GM12878 (cell line): ENCODE results near the gene MYO9B. TPM values are rescaled to one million over a fixed set of nuclear protein-coding genes. Genes with fewer than 3 reads are reported as not detected.

Experiments used
- ATAC-seq: fragments of 200-7000 bp; cut with Tn5 transposase; 3 replicates; pipeline ENCODE4 v1.9.1; 2020; ENCODE audit warnings: mild to moderate bottlenecking, moderate library complexity
- BruUV-seq: library from RNA; stranded (reverse); fragments of 400-500 nt; replicated peaks from 2 replicates; lab custom pipeline; 2021; lab: Mats Ljungman, UMichigan
- CTCF ChIA-PET: fragments of 300-600 bp; sonication (Branson Sonifier 250); formaldehyde crosslinking; extraction: SDS; loops from one replicate; lab custom pipeline; 2021; ENCODE audit warnings: inconsistent platforms; lab: Yijun Ruan, JAX
- POLR2A ChIA-PET: fragments of 350-600 bp; formaldehyde crosslinking; extraction: SDS; loops from one replicate; lab custom pipeline; 2021; ENCODE audit warnings: inconsistent platforms; lab: Charles Lee
- RAD21 ChIA-PET: fragments of 300-600 bp; sonication (Branson Sonifier 250); formaldehyde crosslinking; loops from one replicate; lab custom pipeline; 2023; ENCODE audit warnings: antibody characterized with exemption; ENCODE audit not compliant: unreplicated experiment; lab: Charles Lee
- SMC1A ChIA-PET: fragments of 300-600 bp; sonication (Branson Sonifier 250); formaldehyde crosslinking; loops from one replicate; lab custom pipeline; 2023; ENCODE audit not compliant: unreplicated experiment, uncharacterized antibody; lab: Charles Lee
- DNase-seq: peaks from one replicate; pipeline ENCODE4 v3.0.0-alpha.2; 2011; ENCODE audit warnings: low read depth, low spot score
- FAIRE-seq: peaks from 3 replicates; lab custom pipeline; 2011; peaks lifted over from hg19 to GRCh38; lab: Jason Lieb, UNC
- H2AFZ ChIP-seq: 2 replicates; pipeline ENCODE4 v1.6.0; 2011; ENCODE audit warnings: low read depth, low read length, control low read depth; ENCODE audit not compliant: control insufficient read depth
- H3K27ac ChIP-seq: 2 replicates; pipeline ENCODE4 v1.5.1; 2011; ENCODE audit warnings: control low read depth; ENCODE audit not compliant: control insufficient read depth, insufficient read depth
- H3K27me3 ChIP-seq, 2 experiments: replicated peaks in 1 of 2; 2 replicates each; pipeline versions ENCODE4 v1.6.0 to v1.6.1; 2011; ENCODE audit warnings: low read length in 1 of 2; ENCODE audit not compliant: control insufficient read depth in 2 of 2, insufficient read depth in 2 of 2
- H3K36me3 ChIP-seq, 2 experiments: 2 replicates each; pipeline ENCODE4 v1.5.1; 2011; ENCODE audit warnings: low read length in 1 of 2; ENCODE audit not compliant: control insufficient read depth in 2 of 2, insufficient read depth in 2 of 2
- H3K4me1 ChIP-seq: 2 replicates; pipeline ENCODE4 v1.6.1; 2011; ENCODE audit warnings: mild to moderate bottlenecking, low read length, moderate library complexity, mixed read lengths; ENCODE audit not compliant: control insufficient read depth, insufficient read depth
- H3K4me2 ChIP-seq: 2 replicates; pipeline ENCODE4 v1.6.0; 2011; ENCODE audit warnings: control low read depth; ENCODE audit not compliant: control insufficient read depth, insufficient read depth
- H3K4me3 ChIP-seq: fragments of 200-600 bp; sonication (generic); 2 replicates; pipeline ENCODE4 v1.5.1; 2016
- H3K79me2 ChIP-seq: 2 replicates; pipeline ENCODE4 v1.6.0; 2011; ENCODE audit warnings: low read length; ENCODE audit not compliant: control insufficient read depth, insufficient read depth
- H3K9ac ChIP-seq: 2 replicates; pipeline ENCODE4 v1.8.0; 2011; ENCODE audit warnings: low read length, control low read depth, mixed read lengths; ENCODE audit not compliant: control insufficient read depth, insufficient read depth
- H3K9me3 ChIP-seq: replicated peaks from 3 replicates; pipeline ENCODE4 v1.5.1; 2011; ENCODE audit warnings: mild to moderate bottlenecking, low read length; ENCODE audit not compliant: control insufficient read depth, insufficient read depth
- H4K20me1 ChIP-seq: 2 replicates; pipeline ENCODE4 v1.6.0; 2011; ENCODE audit not compliant: control insufficient read depth, insufficient read depth
- ATF3 ChIP-seq: IDR thresholded peaks from 2 replicates; pipeline ENCODE4 v1.6.1; 2011; ENCODE audit warnings: low read depth, mild to moderate bottlenecking, low read length, moderate library complexity, borderline replicate concordance; ENCODE audit errors: extremely low read depth
- DPF2 ChIP-seq: fragments of 450-650 bp; IDR thresholded peaks from 2 replicates; pipeline ENCODE4 v1.6.1; 2017; ENCODE audit warnings: mild to moderate bottlenecking
- EGR1 ChIP-seq, 2 experiments: IDR thresholded peaks; 1 replicate in 1 of 2; 2 replicates in 1 of 2; pipeline ENCODE4 v1.6.1; 2011 to 2012; ENCODE audit warnings: low read depth in 2 of 2, low read length in 2 of 2, borderline replicate concordance in 1 of 2, mild to moderate bottlenecking in 1 of 2, moderate library complexity in 1 of 2
- HCFC1 ChIP-seq: fragments of 150-350 bp; IDR thresholded peaks from 2 replicates; pipeline ENCODE4 v1.6.1; 2014; ENCODE audit warnings: low read length
- HSF1 ChIP-seq: fragments of 150-350 bp; IDR thresholded peaks from 2 replicates; pipeline ENCODE4 v1.6.1; 2014; ENCODE audit warnings: mild to moderate bottlenecking, low read depth, low read length
- TAF1 ChIP-seq: IDR thresholded peaks from 2 replicates; pipeline ENCODE4 v1.6.1; 2011; ENCODE audit warnings: mild to moderate bottlenecking, low read depth, low read length, borderline replicate concordance
- WGBS: methylation state at CpG from one replicate; pipeline ENCODE4 v1.1.6; 2016; ENCODE audit warnings: low lambda C conversion rate; ENCODE audit not compliant: insufficient replicate concordance, insufficient coverage; ENCODE audit errors: missing lambda C conversion rate; 5-methylcytosine and 5-hydroxymethylcytosine counted together
- in situ Hi-C: fragments of 300-500 bp; cut with MboI; formaldehyde crosslinking; loops from 9 replicates; pipeline ENCODE4 v1.14.3; 2018; ENCODE audit warnings: mixed read lengths
- intact Hi-C: fragments of 100-400 bp; cut with micrococcal nuclease; formaldehyde crosslinking; loops from one replicate; pipeline ENCODE4 v1.14.2; 2022; ENCODE audit not compliant: unreplicated experiment
- polyA plus RNA-seq, 11 experiments: library from polyadenylated mRNA; depleted of rRNA in 4 of 11; unstranded in 6 of 11; stranded (reverse) in 5 of 11; fragments of >200 nt; fragmentation: Nextera tagmentation in 4 of 11; fragmentation: Illumina TruSeq in 1 of 11; extraction: Ambion mirVana in 4 of 11; extraction: Trizol in 1 of 11; gene quantifications; 1 replicate in 1 of 11; 2 replicates in 10 of 11; pipeline versions ENCODE4 v1.2.1 to v1.2.3, GENCODE V29; 2011 to 2016; ENCODE audit warnings: inconsistent platforms in 2 of 11, missing spikeins in 2 of 11, low read depth in 1 of 11
- total RNA-seq, 4 experiments: library from RNA; depleted of rRNA in 3 of 4; stranded (reverse); fragments of >200 nt in 3 of 4; fragmentation: Illumina TruSeq in 1 of 4; extraction: Trizol in 1 of 4; gene quantifications; 2 replicates each; pipeline versions ENCODE4 v1.2.1 to v1.2.3, GENCODE V29; 2013 to 2021

Gene MYO9B
- total and polyA plus RNA-seq, 10 of the 15 experiments (the other 5 are each of a cell fraction or from before 2014, with no cell fraction given), result 5.4 to 165 (median 45.8) TPM

- no peak for TF ChIP-seq ATF3
- TF ChIP-seq HCFC1, result no peak
Measured at GRCh38 chr19:17235300-17235970, 159.9 kb downstream of the MYO9B start (continued).

- no peaks in the 10 kb centered on the region for H3K27me3 ChIP-seq
- peaks cover 10% of the 10 kb centered on the region for H3K79me2 ChIP-seq
- FAIRE-seq, result no peak
- H3K36me3 ChIP-seq, result peaks cover 0 to 2% of the 10 kb centered on the region in 2 experiments; a peak in 1 of 4 replicates
- POLR2A ChIA-PET, result interaction anchor here (0.6 to 3.3 kb wide), 7 partner anchors 9 to 1119 kb away, joined by 3 to 31 read pairs (median 4); partner anchors contain the start of genes ANKLE1, MRPL34, NR2F6 and OCEL1
- peak overlapping the region; percentile 90 for H2AFZ ChIP-seq
- H3K4me1 ChIP-seq, result 0 out of 2 replicates have a peak, but pooled peaks cover 4% of the 10 kb centered on the region
- H3K9ac ChIP-seq, result peak overlapping the region; percentile 77; the same call in 1 of the 2 replicates
- no peak for ATAC-seq
- intact Hi-C loops, result loop anchor here (2.0 kb wide), 1 partner anchor 161 kb away; the partner anchor contains the start of genes HAUS8 and MYO9B
- no peak for DNase-seq
- H4K20me1 ChIP-seq, result no peaks in the 10 kb centered on the region
- TF ChIP-seq TAF1 (no peak), DPF2 (0 out of 2 replicates have a peak, but pooled peaks have one; percentile 16), HSF1 (no peak), EGR1 (IDR thresholded peaks at IDR 0.05; ENCODE audit: borderline replicate concordance in 1 of 2, low read depth in 2 of 2, low read length in 2 of 2) (peak in 1 of 2 experiments; percentile 0; a peak in 1 of 3 replicates)
- RAD21 ChIA-PET, result interaction anchor here (0.7 to 3.1 kb wide), 7 partner anchors 10 to 169 kb away, joined by 4 to 21 read pairs (median 6); partner anchors contain the start of genes BABAM1, HAUS8, OCEL1 and USE1
- in situ Hi-C loops, result no loop called here
- H3K27ac ChIP-seq, result peak overlapping the region; percentile 50; the same call in 1 of the 2 replicates
- CTCF ChIA-PET, result interaction anchor here (0.6 to 3.9 kb wide), 15 partner anchors 7 to 520 kb away, joined by 3 to 24 read pairs (median 4); partner anchors contain the start of genes OCEL1 and USE1
- SMC1A ChIA-PET, result interaction anchor here (0.7 to 1.7 kb wide), 5 partner anchors 9 to 164 kb away, joined by 3 to 5 read pairs (median 3); partner anchors contain the start of gene USE1
- BruUV-seq, result no TSS peak
- H3K9me3 ChIP-seq, result no peaks in the 10 kb centered on the region
- 38% methylated on average over 5 of the region's 27 CpGs for WGBS
- H3K4me2 ChIP-seq, result peak overlapping the region; percentile 98; the same call in 1 of the 2 replicates
- peak overlapping the region; percentile 89 for H3K4me3 ChIP-seq
Measured at GRCh38 chr19:17235971-17236777, 160.6 kb downstream of the MYO9B start.
